ENCODE results near the gene WDR26.
"Not testable (repeated sequence)": the region's sequence is repeated elsewhere in the genome, so short reads cannot be mapped to it uniquely, and the experiment has no call there.

The WDR26 gene

DNA sequence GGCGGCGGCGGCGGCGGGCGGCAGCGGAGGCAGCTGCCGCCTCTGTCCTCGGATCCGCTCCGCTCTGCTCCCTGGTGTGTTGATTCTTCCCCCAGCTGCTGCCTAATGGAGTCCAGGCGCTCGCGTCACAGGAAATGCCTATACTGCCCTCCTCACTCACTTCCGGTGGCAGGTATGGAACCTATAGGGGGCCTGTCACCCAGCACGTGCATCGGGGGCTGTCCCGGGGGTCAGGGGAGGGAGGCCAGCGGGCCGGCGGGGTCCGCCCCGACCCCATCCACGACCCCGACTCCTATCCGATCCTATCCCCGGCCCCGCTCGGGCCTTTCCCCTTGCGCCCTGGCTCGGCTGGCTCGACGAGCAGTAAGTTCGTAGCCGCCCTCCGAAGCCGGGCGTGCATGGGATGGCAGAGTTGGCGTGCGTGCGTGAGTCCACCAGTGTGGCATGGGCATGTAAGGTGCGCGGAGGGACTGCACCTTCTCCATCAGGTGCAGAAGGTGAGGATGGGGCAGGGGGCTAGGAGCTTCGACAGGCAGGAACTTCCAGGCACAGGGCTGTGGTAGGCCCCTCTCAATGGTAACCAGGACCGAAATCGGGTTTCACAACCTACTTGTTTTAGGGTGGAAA lies at the start of gene WDR26:
Gene WDR26 (minus strand): TSS at position 107 of the 627 bp plus-strand sequence.
- DNase-seq = peak; percentile 73

- DNase-seq = not testable (repeated sequence)
These were observed 48.6 kb upstream of the WDR26 start for GRCh38 chr1:224483206-224483605.

- DNase-seq = no peak
These were observed 48.0 kb upstream of the WDR26 start for GRCh38 chr1:224482619-224483018.

DNA sequence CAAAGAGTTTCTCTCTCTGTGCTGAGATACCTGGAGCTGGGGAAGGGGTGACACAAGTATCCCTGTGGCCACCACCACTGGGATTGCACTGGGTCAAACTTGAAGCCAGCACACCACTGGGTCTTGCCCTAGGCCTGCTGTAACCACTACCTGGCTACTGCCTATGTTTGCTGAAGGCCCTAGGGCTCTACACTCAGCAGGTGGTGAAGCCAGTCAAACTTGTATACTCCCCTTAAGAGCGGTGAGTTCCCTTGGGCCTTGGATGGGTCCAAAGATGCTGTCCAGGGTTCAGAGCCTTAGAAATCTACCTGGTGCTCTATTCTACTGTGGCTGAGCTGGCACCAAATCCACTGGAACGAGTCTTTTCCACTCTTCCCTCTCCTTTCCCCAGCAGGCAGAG lies 47.0 kb upstream of the WDR26 start:
- DNase-seq = no peak

- not testable (repeated sequence) for DNase-seq
These were observed 46.4 kb upstream of the WDR26 start for GRCh38 chr1:224480888-224481459.

DNA sequence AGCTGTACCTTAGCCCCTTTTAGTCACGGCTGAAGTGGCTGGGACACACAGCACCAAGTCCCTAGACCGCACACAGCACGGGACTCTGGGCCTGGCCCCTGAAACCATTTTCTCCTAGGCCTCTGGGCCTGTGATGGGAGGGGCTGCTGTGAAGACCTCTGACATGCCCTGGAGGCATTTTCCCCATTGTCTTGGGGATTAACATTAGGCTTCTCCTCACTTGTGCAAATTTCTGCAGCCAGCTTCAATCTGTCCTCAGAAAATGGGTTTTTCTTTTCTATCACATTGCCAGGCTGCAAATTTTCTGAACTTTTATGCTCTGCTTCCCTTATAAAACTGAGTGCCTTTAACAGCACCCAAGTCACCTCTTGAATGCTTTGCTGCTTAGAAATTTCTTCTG lies 45.6 kb upstream of the WDR26 start:
- DNase-seq = not testable (repeated sequence)

DNA sequence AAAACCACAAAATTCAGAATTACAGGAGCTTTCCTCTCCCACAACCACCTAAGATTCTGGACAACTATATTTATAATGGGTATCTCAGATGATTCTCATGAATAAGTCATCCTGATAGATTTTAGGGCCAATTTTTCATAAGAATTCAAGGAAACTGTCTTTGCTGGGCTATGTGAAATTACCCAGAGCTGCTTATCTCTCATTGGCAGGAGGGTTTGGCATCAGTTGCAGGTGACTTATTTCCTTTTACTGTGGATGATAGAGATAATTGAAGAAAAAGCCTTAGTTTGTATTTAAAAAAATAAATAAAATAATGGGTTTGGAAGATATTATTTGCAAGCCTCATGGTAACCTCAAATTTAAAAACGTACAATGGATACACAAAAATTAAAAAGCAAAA lies 38.2 kb upstream of the WDR26 start:
- no peak for DNase-seq

DNA sequence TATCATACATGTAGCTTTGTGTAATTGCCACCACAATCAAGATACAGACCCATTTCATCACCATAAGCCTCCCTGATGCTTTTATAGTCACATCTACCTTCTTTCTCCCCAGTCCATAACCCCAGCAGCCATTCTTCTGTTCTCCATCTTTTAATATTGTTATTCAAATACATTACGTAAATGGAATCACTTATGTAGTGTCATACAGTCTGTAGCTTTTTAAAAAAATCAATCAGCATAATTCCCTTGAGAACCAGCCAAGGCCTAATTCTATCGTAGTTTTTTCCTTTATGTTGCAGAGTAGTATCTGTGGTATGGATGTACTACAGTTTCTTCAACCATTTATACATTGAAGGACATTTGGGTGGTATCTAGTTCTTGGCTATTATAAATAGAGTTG lies 31.6 kb upstream of the WDR26 start:
- DNase-seq = no peak

GRCh38 chr1:224459966-224460365 lies 25.4 kb upstream of the WDR26 start:
- DNase-seq = no peak

GRCh38 chr1:224458996-224459395 lies 24.4 kb upstream of the WDR26 start:
- no peak for DNase-seq

DNA sequence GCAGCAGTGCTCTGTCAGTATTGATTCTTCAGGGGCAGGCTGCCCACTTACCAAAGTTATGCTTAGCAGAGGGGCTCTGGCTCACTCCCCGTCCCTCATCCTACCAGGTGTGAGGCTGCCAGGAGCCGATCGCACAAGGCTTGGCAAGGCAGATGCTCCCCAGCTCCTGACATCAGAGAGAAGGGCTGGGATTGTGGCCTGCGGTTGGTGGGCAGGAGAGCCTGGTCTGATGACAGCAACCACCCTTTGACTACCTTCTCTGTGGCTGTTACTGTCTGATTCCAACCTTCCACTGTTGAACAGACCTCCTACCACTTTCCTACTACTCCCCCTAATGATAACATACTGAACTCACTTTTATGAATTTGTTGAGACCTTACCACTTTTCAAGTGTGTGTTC lies 23.7 kb upstream of the WDR26 start:
- DNase-seq = no peak

DNA sequence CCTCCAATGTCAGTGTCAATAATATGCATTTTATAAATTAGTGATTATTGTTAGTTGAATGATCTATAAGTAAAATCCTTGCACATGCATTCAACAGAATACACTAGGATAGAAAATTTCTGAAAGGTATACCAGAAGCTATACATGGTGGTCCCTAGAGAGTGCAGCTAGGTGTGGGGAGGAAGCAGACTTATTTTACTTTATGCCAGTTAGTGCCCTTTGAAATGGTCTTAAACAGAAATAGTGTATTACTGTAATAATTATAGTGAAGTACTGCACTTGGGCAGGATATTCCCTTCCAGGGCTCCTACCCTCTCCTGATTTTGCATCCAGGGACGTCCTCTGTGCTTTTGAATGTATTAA lies 23.2 kb upstream of the WDR26 start:
- no peak for DNase-seq

GRCh38 chr1:224456637-224456953 lies 22.0 kb upstream of the WDR26 start:
- no peak for DNase-seq

DNA sequence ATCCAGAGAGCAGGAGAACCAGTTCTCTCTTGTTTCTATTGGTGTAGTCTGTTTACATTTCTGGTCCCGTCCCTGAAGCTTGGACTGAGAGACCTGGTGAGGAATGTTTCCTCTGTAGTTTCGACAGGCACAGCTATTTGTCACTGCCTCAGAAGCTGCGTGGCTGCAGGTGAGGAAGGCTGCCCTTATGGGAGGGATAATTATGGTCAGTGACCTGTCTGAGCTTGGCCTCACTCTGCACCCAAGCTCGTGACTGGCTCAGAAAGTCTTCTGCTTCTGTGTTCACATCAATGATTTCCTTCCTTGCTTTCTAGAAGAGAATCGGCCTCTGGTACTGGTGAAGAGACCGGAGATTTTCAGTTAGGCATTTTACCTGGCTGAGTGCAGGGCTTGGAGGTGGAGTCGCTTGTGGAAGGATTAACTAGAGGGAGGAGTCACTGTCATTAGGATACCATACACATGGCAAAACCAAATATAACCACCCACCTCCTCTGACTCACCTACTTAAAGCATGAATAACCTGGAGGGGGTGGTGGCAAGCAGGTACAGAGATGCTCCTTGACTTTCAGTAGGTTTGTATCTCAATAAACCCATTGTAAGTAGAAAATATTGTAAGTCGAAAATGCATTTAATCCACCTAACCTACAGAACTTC lies 19.9 kb upstream of the WDR26 start:
- DNase-seq = no peak

DNA sequence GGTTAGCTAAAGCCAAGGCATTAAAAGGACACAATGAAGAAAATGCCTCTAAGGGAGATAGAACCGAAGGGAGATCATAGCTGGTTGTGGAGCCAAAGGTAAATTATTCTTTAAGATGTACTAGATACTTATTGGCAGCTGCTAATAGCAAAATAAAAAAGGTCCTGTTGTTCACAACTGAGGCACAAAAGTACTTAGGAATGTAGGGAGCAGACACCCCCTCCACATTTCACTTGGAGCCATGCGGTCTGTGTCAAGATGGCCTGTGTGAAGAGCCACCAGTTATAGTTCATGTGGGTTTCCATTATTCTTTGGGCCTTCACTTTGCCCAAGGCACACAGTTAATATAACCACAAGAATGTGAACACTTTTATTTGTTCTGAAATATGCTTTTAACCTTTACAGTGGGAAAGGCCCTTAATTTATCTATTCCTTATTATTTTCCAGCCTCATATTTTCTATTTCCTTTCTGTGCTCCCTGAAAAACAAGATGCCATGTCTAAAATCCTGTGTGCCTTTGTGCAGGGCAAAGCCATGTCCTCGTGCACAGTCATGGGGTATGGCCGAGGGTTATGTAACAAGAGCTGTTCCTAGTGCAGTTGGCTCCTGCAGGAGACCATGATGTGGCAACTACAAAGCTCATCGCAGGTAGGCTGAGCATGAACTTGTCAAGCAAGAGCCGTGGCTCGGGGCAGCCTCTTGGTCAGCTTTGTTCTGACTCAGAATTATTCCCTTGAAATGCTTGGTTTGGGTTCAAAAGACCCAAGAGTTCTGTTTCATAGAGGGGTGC lies 16.2 kb upstream of the WDR26 start:
- no peak for DNase-seq

- DNase-seq = no peak
These were observed 15.6 kb upstream of the WDR26 start for GRCh38 chr1:224450159-224450558.

GRCh38 chr1:224448453-224449017 lies 13.9 kb upstream of the WDR26 start:
- no peak for DNase-seq

DNA sequence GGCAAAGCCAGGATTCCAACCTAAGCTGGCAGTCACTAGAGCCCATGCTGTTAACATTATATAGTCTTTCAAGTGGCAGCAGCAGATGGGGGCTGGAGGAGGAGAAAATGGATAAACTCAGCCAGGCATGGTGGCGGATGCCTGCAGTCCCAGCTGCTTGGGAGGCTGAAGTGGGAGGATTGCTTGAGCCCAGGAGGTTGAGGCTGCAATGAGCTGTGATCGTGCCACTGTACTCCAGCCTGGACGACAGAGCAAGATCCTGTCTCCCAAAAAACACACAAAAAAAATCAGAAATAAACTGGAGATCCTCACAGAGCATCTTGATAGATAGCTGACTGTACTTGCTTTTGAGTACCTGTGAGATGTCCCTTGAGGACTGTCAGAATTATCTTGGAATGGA lies 13.4 kb upstream of the WDR26 start:
- no peak for DNase-seq

DNA sequence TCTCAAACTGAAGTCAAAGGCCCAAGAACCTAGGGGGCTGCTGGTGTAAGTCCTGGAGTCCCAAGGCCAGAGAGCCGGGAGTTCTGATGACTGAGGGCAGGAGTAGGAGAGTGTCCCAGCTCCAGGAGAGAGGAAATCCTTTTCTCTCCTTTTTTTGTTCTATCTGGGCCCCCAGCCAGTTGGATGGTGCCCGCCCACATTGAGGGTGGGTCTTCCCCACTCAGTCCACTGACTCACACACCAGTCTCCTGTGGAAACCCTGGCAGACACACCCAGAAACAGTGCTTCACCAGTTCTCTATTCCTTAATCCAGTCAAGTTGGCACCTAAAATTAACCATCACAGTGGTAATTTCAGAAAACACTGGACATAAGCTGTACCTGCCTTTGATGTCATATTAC lies 12.7 kb upstream of the WDR26 start:
- no peak for DNase-seq

DNA sequence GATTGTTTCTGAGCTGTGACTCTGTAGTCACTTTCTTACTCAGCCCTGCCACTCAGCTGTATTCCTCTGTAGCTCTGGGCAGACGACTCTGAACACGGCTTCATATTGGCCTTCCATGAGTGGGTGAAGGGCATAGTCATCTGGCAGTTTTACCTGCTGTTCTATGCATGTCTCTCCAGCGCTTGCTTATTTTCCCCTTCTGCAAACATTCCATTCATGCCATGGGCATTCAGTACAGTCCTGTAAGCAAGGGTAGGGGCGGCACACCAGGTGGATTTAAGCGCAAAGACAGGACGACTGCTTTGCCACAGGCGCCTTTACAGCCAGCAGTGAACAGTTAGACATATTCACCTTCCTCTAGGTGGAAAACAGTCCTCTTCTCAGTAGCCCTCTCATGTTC lies 4.4 kb upstream of the WDR26 start:
- DNase-seq = no peak

DNA sequence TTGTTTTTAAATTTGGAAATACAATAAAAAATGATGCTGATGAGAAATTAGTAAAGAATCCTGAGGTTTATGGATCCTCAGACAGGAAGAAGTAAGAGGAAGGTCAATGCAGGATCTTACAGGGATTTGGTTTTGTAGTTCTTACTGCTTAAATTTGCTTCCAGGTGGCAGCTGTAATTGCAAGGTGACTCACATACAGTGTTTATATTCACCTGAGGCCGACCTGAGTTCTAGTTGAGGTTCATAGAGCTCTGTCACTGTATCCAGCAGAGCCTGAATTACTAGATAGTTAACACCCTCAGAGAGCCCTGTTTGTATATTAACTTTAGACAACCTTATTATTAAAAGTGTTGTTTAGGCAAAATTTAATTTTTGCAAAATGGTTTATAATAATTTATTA lies 1.4 kb upstream of the WDR26 start:
- no peak for DNase-seq

DNA sequence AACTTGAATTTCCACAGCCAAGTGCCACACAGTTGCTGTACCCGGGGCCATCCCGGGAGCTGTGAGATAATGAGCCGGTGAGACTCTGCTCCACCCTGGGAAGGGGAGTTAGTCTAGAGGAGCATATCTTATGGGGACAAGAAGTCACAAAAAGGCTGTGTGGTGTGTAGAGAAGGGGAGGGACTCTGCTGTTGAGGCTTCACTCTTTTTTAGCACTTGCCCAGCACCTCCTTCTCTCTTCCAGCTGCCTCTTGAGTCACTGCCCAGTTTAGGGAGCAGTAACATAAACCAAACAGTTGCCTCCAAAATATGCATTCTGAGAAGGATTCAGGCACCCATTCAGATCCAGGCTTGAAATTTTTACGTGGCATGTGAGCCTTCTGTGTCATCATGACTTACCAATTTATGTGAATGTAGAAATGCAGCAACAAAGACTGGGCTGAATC lies 744 bp upstream of the WDR26 start:
- no peak for DNase-seq

Data from NCI-H446 treated with DMSO at 0.1 percent for 48 hours (cell line).